Sigmoid colon (tissue), 7 donors: ENCODE data around the gene UBTD1. TPM values are rescaled to one million over a fixed set of nuclear protein-coding genes. Genes with fewer than 3 reads are reported as not detected.
"Not testable (repeated sequence)": the region's sequence is repeated elsewhere in the genome, so short reads cannot be mapped to it uniquely, and the experiment has no call there.

Source experiments
- DNase-seq: peaks from one replicate; pipeline ENCODE4 v3.0.0-alpha.2; 2019
- H3K27ac ChIP-seq, 4 donors: fragments of 200-600 bp; sonication (generic); one replicate each; pipeline ENCODE4 v1.5.1; 2016 to 2019; ENCODE audit warnings: mild to moderate bottlenecking in 1 of 4
- H3K27me3 ChIP-seq, 3 donors: fragments of 200-600 bp; sonication (generic); one replicate each; pipeline ENCODE4 v1.5.1; 2019; ENCODE audit warnings: mild to moderate bottlenecking in 1 of 3
- H3K36me3 ChIP-seq, 4 donors: fragments of 200-600 bp; sonication (generic); one replicate each; pipeline ENCODE4 v1.5.1; 2016 to 2019
- H3K4me1 ChIP-seq, 4 donors: fragments of 200-600 bp; sonication (generic); one replicate each; pipeline ENCODE4 v1.5.1; 2017 to 2019
- H3K4me3 ChIP-seq, 4 donors: fragments of 200-600 bp; sonication (generic); one replicate each; pipeline ENCODE4 v1.5.1; 2017 to 2019; ENCODE audit warnings: mild to moderate bottlenecking in 2 of 4, moderate library complexity in 1 of 4
- H3K9me3 ChIP-seq, 4 donors: fragments of 200-600 bp in 3 of 4; sonication (generic) in 3 of 4; one replicate each; pipeline versions ENCODE4 v1.5.1 to v1.6.1; 2013 to 2019
- CTCF ChIP-seq, 4 experiments: fragments of 450-650 bp in 3 of 4; fragments of 200-600 bp in 1 of 4; IDR thresholded peaks; one replicate each; pipeline ENCODE4 v1.5.1; 2016 to 2019; ENCODE audit warnings: antibody characterized with exemption in 4 of 4, mild to moderate bottlenecking in 3 of 4, moderate library complexity in 2 of 4
- EP300 ChIP-seq, 4 donors: sonication (generic); formaldehyde crosslinking; IDR thresholded peaks; one replicate each; pipeline ENCODE4 v1.6.1; 2017; ENCODE audit warnings: antibody characterized with exemption in 4 of 4
- POLR2A ChIP-seq, 2 donors: fragments of 450-650 bp; IDR thresholded peaks; one replicate each; pipeline ENCODE4 v1.6.1; 2016; ENCODE audit warnings: antibody characterized with exemption in 2 of 2, mild to moderate bottlenecking in 2 of 2, moderate library complexity in 2 of 2
- POLR2AphosphoS5 ChIP-seq, 4 donors: sonication (generic); formaldehyde crosslinking; IDR thresholded peaks; one replicate each; pipeline ENCODE4 v1.6.1; 2017; ENCODE audit warnings: antibody characterized with exemption in 4 of 4
- WGBS, 2 donors: extraction: QIAGEN DNeasy Blood & Tissue Kit; methylation state at CpG; one replicate each; pipeline ENCODE4 v1.1.7; 2013; 5-methylcytosine and 5-hydroxymethylcytosine counted together
- intact Hi-C: fragments of 100-400 bp; cut with DNase I; formaldehyde crosslinking; loops from one replicate; pipeline ENCODE4 v1.15.1; 2023
- polyA plus RNA-seq, 3 donors: library from polyadenylated mRNA; stranded (reverse); fragments of 200-250 nt; gene quantifications; one replicate each; pipeline ENCODE4 v1.2.3, GENCODE V29; 2013
- total RNA-seq, 4 donors: library from RNA; depleted of rRNA; stranded (reverse); fragments of >200 nt; gene quantifications; one replicate each; pipeline ENCODE4 v1.1.0, GENCODE V29; 2016
- donor health status: healthy with polysubstance abuse.
- donor health status: Bipolar disorder and iron deficiency.
- donor health status: healthy.

The UBTD1 gene
- total and polyA plus RNA-seq, 7 donors: 2.3 to 7.9 (median 5.9) TPM

GRCh38 chr10:97525683-97526110, 27.0 kb downstream of the UBTD1 start:
- H3K36me3 ChIP-seq: no peaks in the 10 kb centered on the region
- peaks cover 0 to 6% (median 0%) of the 10 kb centered on the region in 4 donors for H3K4me1 ChIP-seq
- no peak overlapping the region for H3K4me3 ChIP-seq
- 78 to 85% methylated on average over 1 of the region's 1 CpG for WGBS, 2 donors
- H3K27ac ChIP-seq: no peak overlapping the region
- no peaks in the 10 kb centered on the region for H3K27me3 ChIP-seq
- TF ChIP-seq POLR2AphosphoS5 (IDR thresholded peaks at IDR 0.05) (no peak), CTCF (IDR thresholded peaks at IDR 0.05) (no peak), EP300 (IDR thresholded peaks at IDR 0.05) (no peak), POLR2A (IDR thresholded peaks at IDR 0.05) (no peak)
- intact Hi-C loops: no loop called here
- no peaks in the 10 kb centered on the region for H3K9me3 ChIP-seq
- DNase-seq: no peak

GRCh38 chr10:97528876-97529275, 30.2 kb downstream of the UBTD1 start:
- intact Hi-C loops, DNase-seq, H3K4me1 ChIP-seq, H3K9me3 ChIP-seq, H3K4me3 ChIP-seq, H3K27ac ChIP-seq, H3K27me3 ChIP-seq, H3K36me3 ChIP-seq: not testable (repeated sequence)
- 96 to 97% methylated on average over 27 of the region's 29 CpGs for WGBS, 2 donors

DNA sequence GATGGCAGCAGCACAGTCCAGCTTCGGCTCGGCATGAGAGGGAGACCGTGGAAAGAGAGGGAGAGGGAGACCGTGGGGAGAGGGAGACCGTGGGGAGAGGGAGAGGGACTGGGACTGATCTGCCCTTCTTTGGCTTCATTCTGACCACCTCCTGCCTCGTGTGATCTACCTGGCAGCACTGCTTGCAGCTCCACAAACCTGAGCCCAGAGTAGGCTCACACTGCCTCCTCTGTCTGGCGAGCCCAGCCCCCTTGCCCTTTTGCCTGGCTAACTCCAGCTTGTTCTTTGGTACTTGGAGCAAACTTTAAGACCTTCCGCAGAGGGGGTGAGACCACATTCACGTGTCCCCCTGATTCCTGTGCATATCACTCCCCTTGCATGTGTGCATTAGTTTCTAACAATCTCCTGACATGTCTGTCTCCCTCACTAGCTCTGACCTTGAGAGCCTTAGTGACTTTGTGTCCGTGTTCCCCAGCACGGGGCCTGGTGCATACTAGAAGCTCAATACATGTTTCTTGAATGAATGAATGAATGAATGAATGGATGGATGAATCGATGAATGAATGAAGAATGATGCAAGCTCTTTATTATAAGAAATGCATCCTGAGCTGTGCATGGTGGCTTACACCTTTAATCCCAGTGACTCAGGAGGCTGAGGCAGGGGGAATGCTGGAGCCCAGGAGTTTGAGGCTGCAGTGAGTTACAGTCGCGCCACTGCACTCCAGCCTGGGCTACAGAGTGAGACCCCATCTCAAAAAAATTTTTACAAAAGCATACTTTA, 31.2 kb downstream of the UBTD1 start:
- Histone ChIP-seq H3K4me1 (no peaks in the 10 kb centered on the region), H3K9me3 (no peaks in the 10 kb centered on the region), H3K4me3 (no peak overlapping the region), H3K27ac (no peak overlapping the region), H3K36me3 (no peaks in the 10 kb centered on the region), H3K27me3 (no peaks in the 10 kb centered on the region)
- intact Hi-C loops: no loop called here
- TF ChIP-seq POLR2AphosphoS5 (IDR thresholded peaks at IDR 0.05) (no peak), POLR2A (IDR thresholded peaks at IDR 0.05) (no peak), CTCF (IDR thresholded peaks at IDR 0.05) (no peak), EP300 (IDR thresholded peaks at IDR 0.05) (no peak)
- 85 to 88% methylated on average over 14 of the region's 14 CpGs for WGBS, 2 donors
- DNase-seq: no peak

DNA sequence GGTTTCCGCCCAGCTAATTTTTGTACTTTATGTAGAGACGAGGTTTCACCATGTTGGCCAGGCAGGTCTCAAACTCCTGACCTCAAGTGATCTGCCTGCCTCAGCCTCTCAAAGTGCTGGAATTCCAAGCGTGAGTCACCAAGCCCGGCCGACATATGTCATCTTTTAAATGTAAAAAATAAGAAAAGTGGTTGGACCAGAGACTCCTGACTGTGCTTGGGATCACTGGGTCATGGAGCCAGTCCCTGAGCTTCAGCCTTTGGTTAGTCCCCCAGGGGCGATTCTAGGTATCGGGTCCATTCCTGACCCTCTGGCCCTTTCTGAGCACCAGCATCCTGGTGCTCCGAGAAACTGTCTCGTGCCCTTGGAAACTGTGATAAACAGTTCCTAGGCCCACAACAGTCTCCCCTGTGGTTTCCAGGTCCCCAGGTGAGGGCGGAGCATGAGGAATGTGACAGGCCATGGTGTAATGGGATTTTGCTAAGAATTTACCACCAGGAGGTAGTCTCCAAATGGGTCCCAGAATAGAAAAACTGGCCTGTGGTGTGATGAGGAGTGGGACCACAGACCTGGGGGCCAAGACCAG, 32.8 kb downstream of the UBTD1 start:
- Histone ChIP-seq H3K4me1 (no peaks in the 10 kb centered on the region), H3K9me3 (no peaks in the 10 kb centered on the region), H3K4me3 (no peak overlapping the region), H3K36me3 (no peaks in the 10 kb centered on the region), H3K27me3 (no peaks in the 10 kb centered on the region), H3K27ac (no peak overlapping the region)
- WGBS, 2 donors: 86 to 88% methylated on average over 10 of the region's 10 CpGs
- no peak for DNase-seq
- TF ChIP-seq POLR2AphosphoS5 (IDR thresholded peaks at IDR 0.05) (no peak), POLR2A (IDR thresholded peaks at IDR 0.05) (no peak), EP300 (IDR thresholded peaks at IDR 0.05) (no peak), CTCF (IDR thresholded peaks at IDR 0.05) (no peak)
- intact Hi-C loops: no loop called here

- no peaks in the 10 kb centered on the region for H3K27me3 ChIP-seq
- H3K9me3 ChIP-seq: no peaks in the 10 kb centered on the region
- intact Hi-C loops: no loop called here
- no peaks in the 10 kb centered on the region for H3K4me1 ChIP-seq
- no peaks in the 10 kb centered on the region for H3K36me3 ChIP-seq
- WGBS, 2 donors: 81 to 82% methylated on average over 12 of the region's 12 CpGs
- no peak overlapping the region for H3K4me3 ChIP-seq
- H3K27ac ChIP-seq: no peak overlapping the region
- TF ChIP-seq POLR2A (IDR thresholded peaks at IDR 0.05): no peak
- TF ChIP-seq CTCF (IDR thresholded peaks at IDR 0.05): no peak
- TF ChIP-seq EP300 (IDR thresholded peaks at IDR 0.05): no peak
- TF ChIP-seq POLR2AphosphoS5 (IDR thresholded peaks at IDR 0.05): no peak
- no peak for DNase-seq
Measured at GRCh38 chr10:97532935-97533671, 34.4 kb downstream of the UBTD1 start.
